TTC549 (cell line): Measurements from ENCODE around the gene ACTL8.

Experiments used
- FAIRE-seq: peaks from 2 replicates; lab custom pipeline; 2012; peaks lifted over from hg19 to GRCh38; lab: Jason Lieb, UNC

Gene ACTL8

DNA sequence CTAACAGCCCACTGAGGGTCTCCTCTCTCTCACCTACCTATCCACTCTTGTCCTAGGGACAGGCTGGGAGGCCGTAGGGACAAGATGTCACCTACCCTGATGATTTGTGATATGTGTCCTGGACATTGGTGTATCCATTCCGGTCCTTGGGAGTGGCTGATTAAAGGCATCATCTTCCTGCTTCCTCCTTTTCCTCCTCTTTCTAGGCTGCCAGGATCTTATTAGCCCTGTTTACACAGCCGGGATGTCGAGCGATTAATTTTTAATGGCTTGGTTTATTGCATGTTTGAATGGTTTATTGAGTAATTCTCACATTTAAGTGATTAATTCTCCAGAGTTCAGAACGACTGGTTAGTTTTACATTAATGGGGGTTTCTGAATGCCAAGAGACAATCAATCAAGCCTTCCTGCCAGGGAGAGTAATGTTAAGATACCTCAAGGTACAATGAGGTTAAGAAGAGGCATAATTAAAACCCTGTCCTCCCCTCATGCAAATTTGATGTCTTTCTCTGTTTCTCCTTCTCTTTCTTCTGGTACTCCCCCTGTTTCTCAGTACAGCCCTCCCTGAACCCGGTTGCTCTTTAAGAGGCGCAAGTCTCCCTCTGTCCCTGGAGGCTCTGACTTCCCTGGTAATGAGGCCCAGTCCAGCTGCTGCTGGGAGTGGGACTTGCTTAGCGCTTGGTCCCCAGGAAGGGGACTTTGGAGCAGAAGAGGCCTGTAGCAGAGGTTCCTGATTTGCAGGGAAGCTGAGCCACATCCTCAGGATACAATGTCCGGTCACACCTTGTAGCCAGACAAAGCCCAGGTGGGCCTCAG is 50.9 kb downstream of the ACTL8 start:
- no peak for FAIRE-seq

DNA sequence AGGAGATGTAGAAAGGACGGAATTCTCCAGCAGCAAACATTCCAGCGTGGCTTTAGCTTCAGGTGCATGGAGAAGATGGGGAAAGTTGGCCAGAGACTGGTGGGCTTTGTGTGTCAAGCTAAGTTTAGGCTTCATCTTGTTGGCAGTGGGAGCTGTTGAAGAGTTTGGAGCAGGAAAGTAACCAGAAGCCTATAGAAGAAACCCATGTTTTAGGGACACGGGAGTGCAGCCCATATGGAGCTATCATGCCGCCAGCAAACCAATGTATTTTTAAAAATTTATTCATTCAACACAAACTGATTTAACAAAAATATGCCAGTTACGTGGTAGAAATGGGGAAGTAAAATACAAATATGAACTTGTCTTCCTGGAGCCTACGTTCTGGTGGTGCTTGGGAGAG is 53.7 kb downstream of the ACTL8 start:
- FAIRE-seq: no peak

- no peak for FAIRE-seq
Observed at GRCh38 chr1:17810668-17811067, 55.5 kb downstream of the ACTL8 start.

- no peak for FAIRE-seq
Observed at GRCh38 chr1:17816511-17816910, 61.4 kb downstream of the ACTL8 start.

DNA sequence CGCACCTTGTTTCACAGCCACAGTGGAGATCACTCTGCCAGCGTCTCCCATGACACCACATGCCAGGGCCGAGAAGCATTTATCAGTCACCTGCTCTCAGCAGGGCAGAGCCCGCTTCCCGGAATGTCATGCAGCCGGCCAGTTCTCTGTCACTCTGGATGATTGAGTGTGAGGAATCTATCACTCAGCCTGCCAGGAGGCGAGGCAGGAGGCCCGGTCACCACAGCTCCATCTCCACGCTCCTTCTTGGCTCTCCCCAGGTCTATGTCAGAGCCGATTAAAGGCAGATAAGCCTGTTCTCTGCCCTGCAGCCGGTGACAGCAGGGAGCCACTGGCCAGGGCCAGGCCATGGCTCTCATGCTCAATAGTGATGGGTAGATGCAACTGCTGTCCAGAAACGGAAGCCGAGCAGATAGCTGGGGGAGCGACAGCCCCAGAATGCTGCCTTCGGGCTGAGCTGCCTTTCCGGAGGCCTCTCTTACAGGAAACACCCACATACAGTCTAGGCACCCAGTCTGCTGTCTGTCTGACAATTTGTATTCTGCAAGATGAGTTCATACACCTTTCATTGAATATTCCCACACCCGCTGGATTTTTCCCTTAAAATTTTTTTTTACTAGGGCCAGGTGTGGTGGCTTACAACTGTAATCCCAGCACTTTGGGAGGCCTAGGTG is 64.1 kb downstream of the ACTL8 start:
- FAIRE-seq: no peak

DNA sequence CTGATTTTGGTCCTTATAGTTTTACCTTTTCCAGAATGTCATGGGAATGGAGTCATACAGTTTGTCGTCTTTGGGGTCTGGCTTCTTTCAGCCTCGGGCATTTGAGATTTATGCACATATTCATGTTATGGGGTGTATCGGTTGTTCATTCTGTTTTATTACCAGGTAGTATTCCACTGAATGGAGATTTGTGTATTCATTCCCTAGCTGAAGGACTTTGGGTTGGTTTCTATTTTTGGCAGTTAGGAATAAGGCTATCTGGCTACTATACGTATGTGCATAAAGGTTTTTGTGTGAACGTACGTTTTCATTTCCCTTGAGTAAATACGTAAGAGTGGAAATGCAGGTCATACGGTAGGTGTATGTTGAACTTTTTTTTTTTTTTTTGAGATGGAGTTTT is 65.1 kb downstream of the ACTL8 start:
- FAIRE-seq: no peak

- no peak for FAIRE-seq
Observed at GRCh38 chr1:17822741-17823426, 67.8 kb downstream of the ACTL8 start.

GRCh38 chr1:17825273-17826164 is 70.4 kb downstream of the ACTL8 start:
- FAIRE-seq: no peak

DNA sequence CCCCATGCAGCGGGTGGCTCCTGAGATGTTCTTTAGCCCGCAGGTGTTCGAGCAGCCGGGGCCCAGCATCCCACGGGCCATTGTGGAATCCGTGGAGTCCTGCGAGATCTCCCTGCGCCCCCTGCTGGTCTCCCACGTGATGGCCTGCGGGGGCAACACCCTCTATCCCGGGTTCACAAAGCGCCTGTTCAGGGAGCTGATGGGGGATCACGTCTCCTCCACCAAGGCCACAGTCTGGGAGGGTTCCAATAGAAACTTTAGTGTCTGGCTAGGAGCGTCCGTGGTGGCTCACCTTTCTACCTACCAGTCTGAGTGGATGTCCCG is 71.0 kb downstream of the ACTL8 start:
- no peak for FAIRE-seq

DNA sequence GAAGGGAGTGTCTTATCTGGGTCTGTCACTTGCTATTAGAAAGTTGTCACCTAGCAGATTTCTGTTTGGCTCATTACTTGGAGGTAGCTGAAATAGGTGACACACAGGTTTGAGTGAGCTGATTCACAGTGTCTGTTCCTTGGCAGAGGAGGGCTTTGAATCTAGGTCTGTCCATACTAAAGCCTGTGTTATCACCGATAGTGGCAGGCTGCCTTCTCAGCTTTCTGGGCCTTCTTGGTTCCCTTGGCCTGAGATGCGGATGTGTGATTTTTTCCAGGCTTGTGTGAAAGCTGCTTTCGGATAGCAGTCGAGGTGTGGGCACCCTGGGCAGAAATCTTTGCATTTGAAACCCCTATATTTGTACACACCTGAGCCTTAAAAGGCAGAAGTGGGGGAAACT is 73.9 kb downstream of the ACTL8 start:
- FAIRE-seq: no peak

GRCh38 chr1:17829579-17829978 is 74.4 kb downstream of the ACTL8 start:
- no peak for FAIRE-seq

DNA sequence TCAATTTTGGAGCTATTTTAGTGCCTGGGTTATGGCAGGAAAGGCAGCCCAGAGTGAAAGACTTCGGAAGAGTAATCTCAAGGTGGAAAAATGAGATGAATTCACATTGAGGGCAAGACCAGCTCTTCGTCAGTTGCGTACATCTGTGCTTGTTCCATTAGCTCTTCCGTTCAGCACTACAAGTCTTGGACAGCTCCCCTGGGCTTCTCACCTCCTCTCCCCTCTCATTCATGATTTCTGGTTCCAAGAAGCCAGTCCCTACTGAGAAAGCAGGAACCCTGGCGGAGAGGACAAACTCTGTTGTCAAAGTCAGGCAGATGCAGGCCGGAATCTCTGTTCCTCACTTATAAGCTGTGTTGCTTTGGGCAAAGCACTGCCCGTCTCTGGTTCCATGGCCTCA is 76.5 kb downstream of the ACTL8 start:
- FAIRE-seq: no peak

DNA sequence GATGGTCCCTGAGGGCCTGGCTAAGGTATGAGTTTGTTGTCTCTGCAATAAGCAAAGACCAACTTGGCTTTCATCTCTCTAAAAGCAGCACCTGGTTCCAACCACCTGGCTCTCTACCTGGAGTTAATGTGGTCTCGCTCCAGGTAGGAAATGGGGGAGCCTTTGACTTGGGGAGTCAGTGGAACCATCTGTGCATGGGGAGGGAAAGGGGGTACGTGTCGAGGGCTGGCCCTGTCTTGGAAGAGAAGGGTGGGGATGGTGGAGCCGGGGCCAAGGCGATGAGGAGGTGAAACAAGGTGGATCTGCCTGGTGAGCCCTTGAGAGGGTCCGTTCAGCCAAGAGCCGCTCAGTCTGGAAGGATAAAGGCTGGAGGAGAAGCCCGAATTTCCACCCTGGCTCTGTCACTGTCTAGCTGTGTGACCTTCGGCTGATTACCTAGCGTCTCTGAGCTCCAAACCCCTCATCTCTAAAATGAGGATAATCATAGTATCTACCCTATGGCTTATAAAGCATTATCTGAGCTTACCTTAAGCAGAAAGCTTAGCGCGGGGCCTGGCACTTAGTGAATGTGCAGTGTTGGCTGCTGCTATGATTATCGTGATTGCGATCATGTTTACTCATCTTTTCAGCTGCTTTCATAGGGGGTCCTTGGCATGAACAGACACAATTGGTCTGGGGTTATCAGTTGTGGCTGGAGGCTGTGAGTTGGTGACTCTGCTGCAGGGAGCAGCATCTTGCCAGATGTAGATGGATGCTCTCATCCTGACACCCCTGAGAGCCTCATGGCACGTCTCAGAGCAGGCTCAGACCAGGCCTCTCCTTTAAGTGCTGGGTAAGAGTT is 78.7 kb downstream of the ACTL8 start:
- FAIRE-seq: no peak

GRCh38 chr1:17834561-17835100 is 79.5 kb downstream of the ACTL8 start:
- no peak for FAIRE-seq

GRCh38 chr1:17837233-17838030 is 82.3 kb downstream of the ACTL8 start:
- FAIRE-seq: no peak

GRCh38 chr1:17839641-17840196 is 84.6 kb downstream of the ACTL8 start:
- FAIRE-seq: no peak

DNA sequence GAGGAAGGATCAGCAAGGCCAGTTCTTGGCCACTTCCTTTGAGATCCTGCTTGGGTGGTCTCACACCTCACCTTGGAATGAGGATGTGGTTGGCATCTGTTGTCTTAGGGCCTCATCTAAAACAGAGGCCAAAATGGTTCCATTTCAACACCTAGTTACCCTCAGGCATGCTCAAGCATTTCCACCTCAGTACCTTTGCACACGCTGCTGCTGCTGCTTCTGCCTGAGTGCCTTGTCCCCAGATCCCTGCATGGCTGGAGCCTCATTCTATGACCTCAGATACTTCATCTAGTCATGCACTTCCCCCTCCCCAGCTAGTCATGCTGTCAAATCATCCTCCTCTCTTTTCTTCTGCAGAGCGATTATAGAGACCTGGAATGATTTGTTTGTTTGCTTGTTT is 86.8 kb downstream of the ACTL8 start:
- FAIRE-seq: no peak

- FAIRE-seq: no peak
Observed at GRCh38 chr1:17842686-17843085, 87.6 kb downstream of the ACTL8 start.

DNA sequence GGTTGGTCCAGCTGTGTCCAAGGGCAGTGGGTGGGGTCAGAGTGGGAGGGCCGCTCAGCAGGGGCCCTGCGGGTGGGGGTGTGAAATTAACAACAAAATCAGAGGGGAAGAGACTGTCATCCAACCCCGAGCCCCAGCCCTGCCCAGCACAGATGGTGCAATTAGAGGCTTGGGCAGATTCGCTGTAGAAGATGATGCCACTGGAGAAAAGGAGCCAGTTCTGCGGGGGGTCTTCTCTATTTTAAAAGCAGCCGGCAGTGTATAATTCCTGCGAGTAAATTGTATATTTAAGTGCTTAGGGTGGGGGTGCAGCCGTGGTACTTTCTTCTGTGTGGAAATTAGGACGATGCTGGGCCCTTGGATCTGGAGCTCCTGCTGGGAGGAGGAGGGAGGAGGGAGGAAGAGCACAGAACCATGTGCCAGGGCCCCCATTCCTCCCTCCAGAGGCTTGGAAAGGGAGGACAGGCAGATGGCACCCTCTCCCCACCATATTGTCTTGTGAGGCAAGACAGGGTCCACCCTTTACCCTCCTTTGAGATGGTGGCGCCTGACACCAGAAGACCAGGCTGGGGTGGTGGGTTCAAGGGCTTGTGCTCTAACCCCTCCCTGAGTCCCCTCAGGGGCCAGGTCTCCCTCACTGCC is 89.2 kb downstream of the ACTL8 start:
- FAIRE-seq: no peak

DNA sequence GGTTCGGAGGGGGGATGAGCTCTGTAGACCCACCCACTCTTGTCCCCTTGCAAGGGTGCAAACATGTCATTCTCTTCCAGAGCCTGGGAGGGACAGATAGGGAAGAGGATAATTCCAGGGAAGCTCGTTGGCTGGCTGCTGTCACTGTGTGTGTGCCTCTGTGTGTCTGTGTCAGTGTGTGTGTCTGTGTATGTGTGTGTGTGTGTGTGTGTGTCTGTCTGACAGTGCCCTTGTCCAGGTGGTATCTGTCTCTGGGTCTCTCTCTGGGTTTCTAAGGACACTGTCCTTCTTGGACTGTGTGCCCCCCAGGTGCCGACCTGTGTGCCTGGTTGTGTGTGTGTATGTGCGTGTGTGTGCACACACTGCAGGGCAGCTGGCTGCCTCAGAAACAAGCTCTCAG is 90.5 kb downstream of the ACTL8 start:
- FAIRE-seq: no peak
